Progenitor cell of endocrine pancreas (in vitro differentiated cells): ENCODE measurements around the gene TMEM43. TPM values are rescaled to one million over a fixed set of nuclear protein-coding genes. Genes with fewer than 3 reads are reported as not detected.

ENCODE experiments used
- DNase-seq: peaks from one replicate; pipeline ENCODE4 v3.0.0; 2021; ENCODE audit warnings: low spot score; ENCODE audit not compliant: unreplicated experiment
- H3K27ac Mint-ChIP-seq: 2 replicates; pipeline ENCODE4 v1.8.0; 2021; ENCODE audit warnings: mild to moderate bottlenecking, moderate library complexity, mixed read lengths
- H3K27me3 Mint-ChIP-seq: 2 replicates; pipeline ENCODE4 v1.8.0; 2021; ENCODE audit warnings: mixed read lengths
- H3K36me3 Mint-ChIP-seq: 2 replicates; pipeline ENCODE4 v1.8.0; 2022; ENCODE audit warnings: mixed read lengths; ENCODE audit not compliant: insufficient read depth
- H3K4me1 Mint-ChIP-seq: 2 replicates; pipeline ENCODE4 v1.8.0; 2021; ENCODE audit warnings: low read depth, mixed read lengths
- H3K4me3 Mint-ChIP-seq: 2 replicates; pipeline ENCODE4 v1.8.0; 2021; ENCODE audit warnings: low read depth, mild to moderate bottlenecking, moderate library complexity, mixed read lengths
- H3K9me3 Mint-ChIP-seq: 2 replicates; pipeline ENCODE4 v1.8.0; 2021; ENCODE audit warnings: low read depth, mixed read lengths
- CTCF ChIP-seq: fragments of 200-600 bp; sonication (generic); IDR thresholded peaks from one replicate; pipeline ENCODE4 v1.5.0; 2021; ENCODE audit warnings: antibody characterized with exemption, mild to moderate bottlenecking; ENCODE audit not compliant: unreplicated experiment
- total RNA-seq: library from RNA; stranded (reverse); gene quantifications from 2 replicates; pipeline ENCODE4 v1.2.1, GENCODE V29; 2021

The TMEM43 gene
- total RNA-seq, 1 donor from 2014 or later, result 40.0 TPM

DNA sequence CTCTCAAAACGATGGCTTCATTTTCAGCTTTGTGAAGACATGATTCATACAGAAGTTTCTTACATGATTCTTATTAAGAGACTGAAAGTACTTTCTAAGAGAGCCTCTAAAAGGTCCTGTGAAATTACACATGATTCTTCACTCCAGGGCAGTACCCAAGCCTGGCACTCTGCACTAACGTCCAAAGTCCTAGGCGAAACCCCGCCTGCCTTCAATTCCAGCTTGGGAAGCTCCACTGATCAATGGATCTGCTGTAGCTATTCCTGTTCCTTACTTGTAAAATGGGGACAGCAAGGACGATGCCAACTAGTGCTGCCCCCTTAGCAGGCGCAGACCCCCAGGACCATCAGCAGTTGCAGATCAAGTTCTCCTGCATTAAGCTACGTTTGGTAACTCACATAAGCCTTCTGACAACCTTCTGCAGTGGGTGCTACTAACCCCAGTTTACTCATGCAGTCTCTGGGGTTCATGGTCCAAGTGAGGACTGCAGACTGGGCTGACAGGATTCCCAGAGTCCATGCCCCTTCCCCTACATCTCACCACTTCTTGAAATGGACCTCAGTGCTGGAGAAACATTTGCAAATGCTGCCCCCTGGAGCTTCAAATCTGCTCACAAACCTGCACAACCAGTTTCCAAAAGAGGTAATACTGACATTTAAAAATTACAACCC, 10.8 kb upstream of the TMEM43 start:
- Mint-ChIP-seq H3K4me1 (peaks cover 6% of the 10 kb centered on the region), H3K36me3 (peaks cover 11% of the 10 kb centered on the region), H3K27ac (no peak overlapping the region), H3K4me3 (no peak overlapping the region), H3K9me3 (no peaks in the 10 kb centered on the region), H3K27me3 (no peaks in the 10 kb centered on the region)
- TF ChIP-seq CTCF, result peak; percentile 59
- DNase-seq, result no peak

- H3K27ac Mint-ChIP-seq, result no peak overlapping the region
- H3K36me3 Mint-ChIP-seq, result peaks cover 16% of the 10 kb centered on the region
- no peak for TF ChIP-seq CTCF
- peaks cover 8% of the 10 kb centered on the region for H3K4me1 Mint-ChIP-seq
- no peaks in the 10 kb centered on the region for H3K27me3 Mint-ChIP-seq
- H3K9me3 Mint-ChIP-seq, result no peaks in the 10 kb centered on the region
- H3K4me3 Mint-ChIP-seq, result no peak overlapping the region
- no peak for DNase-seq
These were observed 7.1 kb upstream of the TMEM43 start for GRCh38 chr3:14117468-14118399.

GRCh38 chr3:14118400-14119381, 6.2 kb upstream of the TMEM43 start:
- no peak for TF ChIP-seq CTCF
- H3K4me1 Mint-ChIP-seq, result peaks cover 14% of the 10 kb centered on the region
- H3K4me3 Mint-ChIP-seq, result no peak overlapping the region
- H3K27ac Mint-ChIP-seq, result no peak overlapping the region
- peaks cover 14% of the 10 kb centered on the region for H3K36me3 Mint-ChIP-seq
- H3K9me3 Mint-ChIP-seq, result no peaks in the 10 kb centered on the region
- no peaks in the 10 kb centered on the region for H3K27me3 Mint-ChIP-seq
- DNase-seq, result no peak

- H3K4me1 Mint-ChIP-seq, result peaks cover 12% of the 10 kb centered on the region
- H3K27ac Mint-ChIP-seq, result no peak overlapping the region
- H3K4me3 Mint-ChIP-seq, result no peak overlapping the region
- peaks cover 13% of the 10 kb centered on the region for H3K36me3 Mint-ChIP-seq
- H3K9me3 Mint-ChIP-seq, result no peaks in the 10 kb centered on the region
- DNase-seq, result no peak
- TF ChIP-seq CTCF, result no peak
- no peaks in the 10 kb centered on the region for H3K27me3 Mint-ChIP-seq
These were observed 5.2 kb upstream of the TMEM43 start for GRCh38 chr3:14119651-14120050.
